Skeletal muscle tissue (tissue), 4 donors: ENCODE results near the gene MX1. TPM values are rescaled to one million over a fixed set of nuclear protein-coding genes. Genes with fewer than 3 reads are reported as not detected.

Source experiments
- H3K27ac ChIP-seq: one replicate; pipeline ENCODE4 v1.7.0; 2013; ENCODE audit warnings: mild to moderate bottlenecking, low read depth, low read length, inconsistent platforms
- H3K27me3 ChIP-seq, 3 donors: one replicate each; pipeline ENCODE4 v1.7.0; 2013; ENCODE audit warnings: low read length in 3 of 3; ENCODE audit not compliant: control insufficient read depth in 3 of 3, insufficient read depth in 3 of 3
- H3K36me3 ChIP-seq, 3 donors: one replicate each; pipeline ENCODE4 v1.7.0; 2013; ENCODE audit warnings: low read length in 3 of 3; ENCODE audit not compliant: control insufficient read depth in 3 of 3, insufficient read depth in 3 of 3
- H3K4me1 ChIP-seq, 3 donors: one replicate each; pipeline ENCODE4 v1.7.0; 2013; ENCODE audit warnings: low read length in 3 of 3, mild to moderate bottlenecking in 3 of 3; ENCODE audit not compliant: control insufficient read depth in 3 of 3, insufficient read depth in 3 of 3
- H3K4me3 ChIP-seq, 3 donors: one replicate each; pipeline ENCODE4 v1.7.0; 2013; ENCODE audit warnings: low read length in 3 of 3
- H3K9ac ChIP-seq, 3 donors: one replicate each; pipeline ENCODE4 v1.7.0; 2013; ENCODE audit warnings: low read length in 3 of 3, mild to moderate bottlenecking in 3 of 3, moderate library complexity in 2 of 3, low read depth in 1 of 3
- H3K9me3 ChIP-seq, 3 donors: one replicate each; pipeline ENCODE4 v1.7.0; 2013; ENCODE audit warnings: low read length in 3 of 3; ENCODE audit not compliant: control insufficient read depth in 3 of 3
- total RNA-seq: library from RNA; depleted of rRNA; stranded (reverse); fragments of >200 nt; gene quantifications from one replicate; pipeline ENCODE4 v1.2.3, GENCODE V29; 2014
- donor health status: Osteomylitis.

The MX1 gene
- total RNA-seq, 1 donor from 2014 or later, result 11.0 TPM

- Histone ChIP-seq H3K36me3 (no peaks in the 10 kb centered on the region), H3K27ac (no peak overlapping the region), H3K27me3 (peaks cover 21 to 57% (median 37%) of the 10 kb centered on the region in 3 donors), H3K4me1 (no peaks in the 10 kb centered on the region), H3K4me3 (no peak overlapping the region), H3K9ac (no peak overlapping the region), H3K9me3 (no peaks in the 10 kb centered on the region)
Observed at GRCh38 chr21:41500363-41500762, 74.3 kb downstream of the MX1 start.

GRCh38 chr21:41500931-41501381 lies 74.9 kb downstream of the MX1 start:
- Histone ChIP-seq H3K9ac (no peak overlapping the region), H3K4me1 (no peaks in the 10 kb centered on the region), H3K9me3 (no peaks in the 10 kb centered on the region), H3K36me3 (no peaks in the 10 kb centered on the region), H3K27ac (no peak overlapping the region), H3K4me3 (no peak overlapping the region), H3K27me3 (peaks cover 25 to 62% (median 43%) of the 10 kb centered on the region in 3 donors)

GRCh38 chr21:41501919-41502318 lies 75.9 kb downstream of the MX1 start:
- H3K4me3 ChIP-seq, result no peak overlapping the region
- H3K9me3 ChIP-seq, result no peaks in the 10 kb centered on the region
- no peak overlapping the region for H3K9ac ChIP-seq
- peaks cover 0 to under 1% (median 0%) of the 10 kb centered on the region in 3 donors for H3K4me1 ChIP-seq
- H3K27me3 ChIP-seq, result peaks cover 35 to 71% (median 53%) of the 10 kb centered on the region in 3 donors
- no peak overlapping the region for H3K27ac ChIP-seq
- H3K36me3 ChIP-seq, result no peaks in the 10 kb centered on the region

- peaks cover 39 to 78% (median 60%) of the 10 kb centered on the region in 3 donors for H3K27me3 ChIP-seq
- no peak overlapping the region for H3K27ac ChIP-seq
- H3K9me3 ChIP-seq, result no peaks in the 10 kb centered on the region
- no peaks in the 10 kb centered on the region for H3K36me3 ChIP-seq
- H3K9ac ChIP-seq, result no peak overlapping the region
- H3K4me3 ChIP-seq, result no peak overlapping the region
- peaks cover 0 to 5% (median 0%) of the 10 kb centered on the region in 3 donors for H3K4me1 ChIP-seq
Observed at GRCh38 chr21:41503331-41503730, 77.3 kb downstream of the MX1 start.

- no peaks in the 10 kb centered on the region for H3K36me3 ChIP-seq
- H3K4me1 ChIP-seq, result peaks cover 0 to 5% (median 0%) of the 10 kb centered on the region in 3 donors
- H3K27me3 ChIP-seq, result peaks cover 40 to 78% (median 62%) of the 10 kb centered on the region in 3 donors
- H3K27ac ChIP-seq, result no peak overlapping the region
- H3K4me3 ChIP-seq, result no peak overlapping the region
- no peak overlapping the region for H3K9ac ChIP-seq
- H3K9me3 ChIP-seq, result no peaks in the 10 kb centered on the region
Observed at GRCh38 chr21:41504030-41504429, 78.0 kb downstream of the MX1 start.

- Histone ChIP-seq H3K9me3 (no peaks in the 10 kb centered on the region), H3K4me3 (no peak overlapping the region), H3K4me1 (peaks cover 0 to 5% (median 0%) of the 10 kb centered on the region in 3 donors), H3K36me3 (no peaks in the 10 kb centered on the region), H3K9ac (no peak overlapping the region), H3K27ac (no peak overlapping the region), H3K27me3 (peaks cover 39 to 73% (median 56%) of the 10 kb centered on the region in 3 donors)
Observed at GRCh38 chr21:41506005-41506594, 80.1 kb downstream of the MX1 start.

- Histone ChIP-seq H3K9me3 (no peaks in the 10 kb centered on the region), H3K27me3 (peaks cover 39 to 69% (median 56%) of the 10 kb centered on the region in 3 donors), H3K9ac (no peak overlapping the region), H3K36me3 (no peaks in the 10 kb centered on the region), H3K4me1 (peaks cover 0 to 5% (median 0%) of the 10 kb centered on the region in 3 donors), H3K4me3 (no peak overlapping the region), H3K27ac (no peak overlapping the region)
Observed at GRCh38 chr21:41506611-41507520, 80.8 kb downstream of the MX1 start.

GRCh38 chr21:41507521-41508414 lies 81.7 kb downstream of the MX1 start, which contains the start of gene TMPRSS2:
TSS of gene TMPRSS2 (minus strand) at chr21:41508158. CDS start at chr21:41498133, 10,025 bp downstream.
- Histone ChIP-seq H3K27ac (no peak within 1 kb of the TSS), H3K9ac (no peak within 1 kb of the TSS), H3K4me1 (peaks cover 0 to 5% (median 0%) of the 10 kb centered on the region in 3 donors), H3K36me3 (no peaks in the 10 kb centered on the region), H3K27me3 (peaks cover 39 to 71% (median 63%) of the 10 kb centered on the region in 3 donors), H3K4me3 (no peak within 1 kb of the TSS), H3K9me3 (peaks cover 0 to 2% (median 0%) of the 10 kb centered on the region in 3 donors)

- Histone ChIP-seq H3K27ac (no peak overlapping the region), H3K9ac (no peak overlapping the region), H3K4me3 (no peak overlapping the region), H3K4me1 (peaks cover 0 to 5% (median 0%) of the 10 kb centered on the region in 3 donors), H3K9me3 (peaks cover 0 to 2% (median 0%) of the 10 kb centered on the region in 3 donors), H3K36me3 (no peaks in the 10 kb centered on the region), H3K27me3 (peaks cover 35 to 67% (median 59%) of the 10 kb centered on the region in 3 donors)
Observed at GRCh38 chr21:41508415-41509144, 82.5 kb downstream of the MX1 start.
